GM19023 (cell line): ENCODE data around the gene FAM111A.
A peak's percentile ranks its signal among the peaks of the same experiment; 100 is the strongest.
"Not testable (repeated sequence)": the region's sequence is repeated elsewhere in the genome, so short reads cannot be mapped to it uniquely, and the experiment has no call there.

ENCODE experiments used
- ATAC-seq: cut with Tn5 transposase; IDR thresholded peaks from one replicate; pipeline ENCODE4 v1.9.1; 2021; ENCODE audit warnings: mild to moderate bottlenecking, moderate library complexity; ENCODE audit not compliant: unreplicated experiment

Gene FAM111A

GRCh38 chr11:59142530-59143507, at the start of gene FAM111A:
TSS of gene FAM111A (plus strand) at chr11:59142856. CDS start at chr11:59148873, 6,017 bp downstream.
- peak; percentile 81 for ATAC-seq

GRCh38 chr11:59093576-59093975, 49.1 kb upstream of the FAM111A start:
- not testable (repeated sequence) for ATAC-seq

- peak; percentile 73 for ATAC-seq
These were observed 47.4 kb upstream of the FAM111A start for GRCh38 chr11:59095225-59095624.

- ATAC-seq: not testable (repeated sequence)
These were observed 46.6 kb upstream of the FAM111A start for GRCh38 chr11:59095972-59096575.

DNA sequence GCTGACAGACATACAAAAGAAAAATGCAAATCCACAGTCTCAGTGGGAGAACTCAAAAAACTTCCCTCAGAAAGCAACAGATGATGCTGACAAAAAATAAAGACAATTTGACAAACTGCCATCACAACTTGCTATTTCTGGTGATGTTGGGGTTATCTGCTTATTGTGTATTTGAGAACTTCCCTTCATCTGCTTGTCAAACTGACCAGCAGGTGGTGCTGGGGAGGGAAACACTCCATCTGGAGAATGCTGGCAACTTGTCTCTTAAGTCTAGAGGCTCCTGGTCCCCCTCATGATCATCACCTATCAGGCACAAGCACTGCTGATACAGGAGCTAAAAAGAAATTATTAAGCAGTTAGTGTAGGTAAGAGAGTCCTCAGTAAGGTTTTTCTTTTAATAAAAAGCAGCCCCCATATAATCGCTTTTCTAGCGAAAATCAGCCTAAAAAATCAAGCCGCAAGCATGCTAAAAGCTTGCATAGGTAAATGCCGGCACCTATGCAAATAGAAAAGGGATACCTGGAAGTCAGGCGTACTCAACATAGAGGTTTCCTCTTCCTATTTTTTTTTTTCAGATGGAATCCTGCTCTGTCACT, 45.4 kb upstream of the FAM111A start:
- ATAC-seq: no peak

- ATAC-seq: not testable (repeated sequence)
These were observed 44.7 kb upstream of the FAM111A start for GRCh38 chr11:59097938-59098337.

DNA sequence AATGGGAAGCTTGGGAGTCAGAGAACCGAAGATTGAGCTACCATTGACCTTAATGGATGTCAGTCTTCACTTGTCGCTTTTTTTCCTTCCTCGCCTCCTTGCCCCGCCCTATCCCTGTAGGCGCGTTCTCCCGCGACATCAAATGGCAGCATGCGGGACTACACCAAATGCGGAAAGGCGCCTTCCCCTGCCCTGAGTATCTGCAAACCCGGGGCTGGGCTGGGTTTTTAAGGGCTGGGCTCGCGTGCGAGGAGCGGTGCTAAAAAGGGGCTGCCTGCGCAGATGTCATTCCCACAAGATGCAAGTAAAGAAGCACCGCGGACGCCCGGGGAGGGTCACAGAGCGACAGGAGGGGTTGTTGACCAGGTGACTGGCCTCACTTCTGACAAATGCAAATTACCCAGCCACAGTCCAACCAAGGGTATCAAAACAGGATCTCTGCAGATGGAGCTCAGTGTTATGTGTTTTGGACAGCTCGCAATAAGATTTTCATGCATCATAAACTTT, 40.3 kb upstream of the FAM111A start:
- ATAC-seq: peak; percentile 74

DNA sequence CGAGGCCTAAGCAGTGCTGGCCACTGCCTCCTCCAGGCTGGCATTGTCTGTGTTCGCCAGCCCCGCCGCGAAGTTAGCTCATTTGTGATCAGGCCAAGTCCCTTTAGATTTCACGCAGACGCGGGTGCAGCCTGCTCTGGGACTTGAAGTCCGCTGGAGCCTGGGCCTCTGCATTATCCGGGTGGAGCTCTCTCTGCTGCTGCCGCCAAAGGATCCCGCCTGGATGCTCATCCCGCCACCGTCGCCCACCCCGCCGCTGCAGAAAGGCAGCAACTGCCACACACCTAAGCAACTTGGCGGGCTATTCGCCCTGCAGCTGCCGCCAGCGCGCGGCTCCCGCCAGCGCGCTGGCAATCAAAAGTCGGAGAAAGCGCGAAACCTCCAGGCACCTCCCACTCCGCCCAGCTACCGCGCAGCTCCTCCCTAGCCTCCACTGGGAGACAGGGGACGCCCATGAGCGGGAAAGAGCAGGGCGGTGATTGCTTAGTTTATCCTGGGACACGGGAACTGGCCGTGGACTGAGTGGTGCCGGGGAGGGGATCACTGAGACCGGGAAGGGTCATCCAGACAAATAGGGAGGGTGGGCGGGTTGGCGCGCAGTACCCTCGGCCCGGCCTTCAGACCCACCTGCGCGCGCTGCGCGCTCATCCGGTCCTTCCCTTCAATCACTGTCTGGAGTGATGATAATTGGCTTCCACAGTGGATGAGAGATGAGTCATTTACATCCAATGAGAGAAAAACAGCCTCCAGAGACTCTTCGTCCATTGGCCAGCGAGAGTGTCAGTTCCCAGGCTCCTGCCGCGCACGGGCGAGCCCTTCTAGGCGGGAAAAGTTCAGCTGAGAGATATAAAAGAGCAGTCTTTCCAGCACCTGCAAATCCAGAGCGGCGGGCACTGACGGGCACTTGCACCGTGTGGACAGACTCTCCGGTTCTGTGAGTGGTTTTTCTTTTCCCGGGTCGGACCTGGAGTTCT, 36.0 kb upstream of the FAM111A start, which contains the start of gene FAM111B:
Gene FAM111B (plus strand): TSS at position 875 of the 974 bp plus-strand sequence. CDS start 2,389 bp downstream, outside the sequence.
- ATAC-seq: peak; percentile 69

DNA sequence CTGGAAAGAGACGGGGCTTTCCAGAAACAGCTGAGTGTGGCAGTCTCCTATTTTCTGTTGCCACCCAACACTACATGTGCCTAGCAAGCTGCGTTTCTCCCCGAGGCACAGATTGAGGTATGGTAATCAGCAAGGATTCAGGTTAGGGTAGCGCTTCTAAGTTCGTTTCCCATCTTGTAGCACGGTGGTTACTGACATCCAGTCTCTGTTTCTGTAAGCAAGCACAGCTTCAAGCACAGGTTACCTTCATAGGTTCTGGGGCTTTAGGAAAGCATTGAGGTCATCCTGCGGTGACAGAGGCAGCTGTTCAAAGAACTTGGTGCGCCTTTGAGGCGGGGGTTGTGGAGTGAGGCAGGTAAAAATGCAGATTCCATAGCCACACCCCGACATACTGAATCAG, 34.9 kb upstream of the FAM111A start:
- peak; percentile 35 for ATAC-seq

- ATAC-seq: no peak
These were observed 30.2 kb upstream of the FAM111A start for GRCh38 chr11:59112494-59112893.

GRCh38 chr11:59114344-59114743, 28.3 kb upstream of the FAM111A start:
- no peak for ATAC-seq

- no peak for ATAC-seq
These were observed 27.1 kb upstream of the FAM111A start for GRCh38 chr11:59115553-59115952.

GRCh38 chr11:59117774-59118173, 24.9 kb upstream of the FAM111A start:
- ATAC-seq: no peak

- no peak for ATAC-seq
These were observed 22.8 kb upstream of the FAM111A start for GRCh38 chr11:59119826-59120225.

DNA sequence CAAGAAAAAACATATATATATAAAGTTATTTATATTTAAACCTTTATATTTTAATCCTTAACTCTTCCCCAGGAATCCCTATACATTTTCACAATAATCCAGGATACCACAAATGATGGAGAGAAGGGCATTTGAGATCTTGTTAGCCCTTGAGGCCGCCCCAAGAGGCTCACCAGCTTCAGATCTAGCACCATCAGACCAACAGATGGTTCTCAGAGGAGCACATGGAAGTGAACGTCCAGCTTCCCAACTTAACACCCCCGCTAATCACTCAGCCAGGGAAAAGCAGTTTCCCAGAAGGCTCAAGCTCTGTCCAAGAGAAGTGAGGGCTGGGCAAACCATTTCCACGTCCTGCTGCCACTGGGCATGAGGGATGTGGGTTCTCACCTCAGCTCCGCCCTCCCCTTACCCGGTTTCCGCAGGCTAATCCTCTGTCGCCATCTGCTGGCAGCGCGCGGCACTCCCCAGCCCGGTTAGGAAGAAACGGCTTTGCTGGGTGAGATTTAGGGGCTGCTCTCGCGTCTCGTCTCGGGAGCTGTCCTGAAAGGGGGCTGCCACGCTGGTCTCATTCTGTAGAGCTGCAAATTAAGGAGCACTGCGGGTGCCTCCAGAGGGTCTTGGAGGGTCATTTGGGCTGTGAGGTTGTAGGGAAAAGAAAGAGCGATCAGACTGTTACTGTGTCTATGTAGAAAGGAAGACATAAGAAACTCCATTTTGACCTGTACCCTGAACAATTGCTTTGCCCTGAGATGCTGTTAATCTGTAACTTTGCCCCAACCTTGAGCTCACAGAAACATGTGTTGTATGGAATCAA, 6.8 kb upstream of the FAM111A start:
- peak; percentile 99 for ATAC-seq

DNA sequence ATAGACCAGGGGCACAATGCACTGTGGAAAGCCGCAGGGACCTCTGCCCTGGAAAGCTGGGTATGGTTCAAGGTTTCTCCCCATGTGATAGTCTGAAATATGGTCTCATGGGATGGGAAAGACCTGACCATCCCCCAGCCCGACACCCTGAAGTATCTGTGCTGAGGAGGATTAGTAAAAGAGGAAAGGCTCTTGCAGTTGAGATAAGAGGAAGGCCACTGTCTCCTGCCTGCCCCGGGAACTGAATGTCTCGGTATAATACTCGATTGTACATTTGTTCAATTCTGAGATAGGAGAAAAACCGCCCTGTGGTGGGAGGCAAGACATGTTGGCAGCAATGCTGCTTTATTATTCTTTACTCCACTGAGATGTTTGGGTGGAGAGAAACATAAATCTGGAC, 6.1 kb upstream of the FAM111A start:
- not testable (repeated sequence) for ATAC-seq

- no peak for ATAC-seq
These were observed 5.5 kb upstream of the FAM111A start for GRCh38 chr11:59137190-59137589.

- ATAC-seq: no peak
These were observed 4.0 kb upstream of the FAM111A start for GRCh38 chr11:59138643-59139042.

- ATAC-seq: no peak
These were observed 1.5 kb upstream of the FAM111A start for GRCh38 chr11:59141191-59141590.
